Smooth muscle cell (in vitro differentiated cells): ENCODE data around the gene EFL1. TPM values are rescaled to one million over a fixed set of nuclear protein-coding genes. Genes with fewer than 3 reads are reported as not detected.
A peak's percentile ranks its signal among the peaks of the same experiment; 100 is the strongest.
"Not testable (repeated sequence)": the region's sequence is repeated elsewhere in the genome, so short reads cannot be mapped to it uniquely, and the experiment has no call there.

Experiments used
- DNase-seq: peaks from one replicate; lab custom pipeline; 2025; ENCODE audit not compliant: unreplicated experiment; lab: John Stamatoyannopoulos, UW
- H2AFZ ChIP-seq: fragments of 200-600 bp; sonication (generic); 2 replicates; pipeline ENCODE4 v1.6.0; 2016; ENCODE audit warnings: antibody characterized with exemption, low read depth, mild to moderate bottlenecking
- H3F3A ChIP-seq: fragments of 200-600 bp; sonication (generic); 2 replicates; pipeline ENCODE4 v1.6.0; 2017; ENCODE audit warnings: antibody characterized with exemption, low read depth
- H3K27ac ChIP-seq: fragments of 200-600 bp; sonication (generic); 2 replicates; pipeline ENCODE4 v1.5.1; 2016; ENCODE audit warnings: low read depth, mild to moderate bottlenecking
- H3K27me3 ChIP-seq: fragments of 200-600 bp; sonication (generic); 2 replicates; pipeline ENCODE4 v1.6.1; 2016; ENCODE audit warnings: low read depth, mild to moderate bottlenecking
- H3K36me3 ChIP-seq: fragments of 200-600 bp; sonication (generic); 2 replicates; pipeline ENCODE4 v1.5.1; 2016; ENCODE audit warnings: low read depth
- H3K4me1 ChIP-seq: fragments of 200-600 bp; sonication (generic); 2 replicates; pipeline ENCODE4 v1.5.1; 2016; ENCODE audit warnings: low read depth
- H3K4me2 ChIP-seq: fragments of 200-600 bp; sonication (generic); 2 replicates; pipeline ENCODE4 v1.6.0; 2016; ENCODE audit warnings: mild to moderate bottlenecking
- H3K4me3 ChIP-seq: fragments of 200-600 bp; sonication (generic); 2 replicates; pipeline ENCODE4 v1.5.1; 2016; ENCODE audit warnings: mild to moderate bottlenecking
- H3K79me2 ChIP-seq: fragments of 200-600 bp; sonication (generic); 2 replicates; pipeline ENCODE4 v1.6.0; 2016; ENCODE audit warnings: low read depth, mild to moderate bottlenecking
- H3K9ac ChIP-seq: fragments of 200-600 bp; sonication (generic); 2 replicates; pipeline ENCODE4 v1.6.0; 2016; ENCODE audit warnings: low read depth
- H3K9me3 ChIP-seq: fragments of 200-600 bp; sonication (generic); replicated peaks from 2 replicates; pipeline ENCODE4 v1.5.1; 2016; ENCODE audit warnings: low read depth
- H4K20me1 ChIP-seq: fragments of 200-600 bp; sonication (generic); 2 replicates; pipeline ENCODE4 v1.6.0; 2016; ENCODE audit warnings: low read depth
- CTCF ChIP-seq: fragments of 200-600 bp; sonication (generic); IDR thresholded peaks from 2 replicates; pipeline ENCODE4 v1.5.1; 2017; ENCODE audit warnings: borderline replicate concordance, mild to moderate bottlenecking, antibody characterized with exemption; ENCODE audit not compliant: insufficient read depth, poor library complexity, severe bottlenecking
- WGBS: methylation state at CpG from one replicate; pipeline ENCODE4 v1.1.7; 2016; ENCODE audit warnings: low lambda C conversion rate; 5-methylcytosine and 5-hydroxymethylcytosine counted together
- polyA plus RNA-seq: library from polyadenylated mRNA; unstranded; fragments of >200 nt; fragmentation: Nextera tagmentation; extraction: Ambion mirVana; gene quantifications from 2 replicates; pipeline ENCODE4 v1.2.1, GENCODE V29; 2016
- total RNA-seq: library from RNA; depleted of rRNA; stranded (reverse); fragments of >200 nt; gene quantifications from 2 replicates; pipeline ENCODE4 v1.2.3, GENCODE V29; 2014

EFL1 gene
- total and polyA plus RNA-seq, 2 experiments from 2014 or later = 4.5 to 12.8 TPM

GRCh38 chr15:82275410-82275809, 12.9 kb upstream of the EFL1 start:
- H3K36me3 ChIP-seq = no peaks in the 10 kb centered on the region
- no peak overlapping the region for H3K9ac ChIP-seq
- no peak for DNase-seq
- no peak for TF ChIP-seq CTCF
- peaks cover 6% of the 10 kb centered on the region for H3K27me3 ChIP-seq
- H2AFZ ChIP-seq = no peak overlapping the region
- no peaks in the 10 kb centered on the region for H3K79me2 ChIP-seq
- H3F3A ChIP-seq = no peaks in the 10 kb centered on the region
- no peaks in the 10 kb centered on the region for H3K4me1 ChIP-seq
- H4K20me1 ChIP-seq = no peaks in the 10 kb centered on the region
- no peak overlapping the region for H3K4me2 ChIP-seq
- no peaks in the 10 kb centered on the region for H3K9me3 ChIP-seq
- no peak overlapping the region for H3K27ac ChIP-seq
- H3K4me3 ChIP-seq = no peak overlapping the region

- DNase-seq = no peak
- H3K27ac ChIP-seq = no peak overlapping the region
- TF ChIP-seq CTCF = no peak
- H3F3A ChIP-seq = no peaks in the 10 kb centered on the region
- H3K4me3 ChIP-seq = no peak overlapping the region
- no peaks in the 10 kb centered on the region for H3K4me1 ChIP-seq
- H3K9me3 ChIP-seq = no peaks in the 10 kb centered on the region
- no peak overlapping the region for H3K9ac ChIP-seq
- no peaks in the 10 kb centered on the region for H3K36me3 ChIP-seq
- no peak overlapping the region for H3K4me2 ChIP-seq
- H2AFZ ChIP-seq = no peak overlapping the region
- H4K20me1 ChIP-seq = no peaks in the 10 kb centered on the region
- 84% methylated on average over 2 of the region's 2 CpGs for WGBS
- no peaks in the 10 kb centered on the region for H3K27me3 ChIP-seq
- no peaks in the 10 kb centered on the region for H3K79me2 ChIP-seq
Observed at GRCh38 chr15:82272154-82272553, 9.6 kb upstream of the EFL1 start.

GRCh38 chr15:82268454-82268853, 5.9 kb upstream of the EFL1 start:
- H3K4me2 ChIP-seq, H3F3A ChIP-seq, H4K20me1 ChIP-seq, DNase-seq, H3K79me2 ChIP-seq, H3K9ac ChIP-seq, H3K27me3 ChIP-seq, H3K36me3 ChIP-seq, H3K9me3 ChIP-seq, H3K27ac ChIP-seq, H3K4me1 ChIP-seq, H3K4me3 ChIP-seq, H2AFZ ChIP-seq: not testable (repeated sequence)
- WGBS = 77% methylated on average over 2 of the region's 2 CpGs

GRCh38 chr15:82267137-82267536, 4.6 kb upstream of the EFL1 start:
- not testable (repeated sequence) for H3K79me2 ChIP-seq, H3K4me2 ChIP-seq, H3K27ac ChIP-seq, H3K4me3 ChIP-seq, H3K4me1 ChIP-seq, H3F3A ChIP-seq, H4K20me1 ChIP-seq, H3K9ac ChIP-seq, H2AFZ ChIP-seq, H3K36me3 ChIP-seq, H3K27me3 ChIP-seq, DNase-seq, H3K9me3 ChIP-seq
- WGBS = 27% methylated on average over 2 of the region's 2 CpGs

- Histone ChIP-seq H3K4me3 (peak overlapping the region; percentile 97), H3K27ac (no peak overlapping the region), H3K79me2 (peaks cover 4% of the 10 kb centered on the region), H4K20me1 (no peaks in the 10 kb centered on the region), H3K9ac (peak overlapping the region; percentile 73), H3K27me3 (no peaks in the 10 kb centered on the region), H3K4me1 (peaks cover 15% of the 10 kb centered on the region), H2AFZ (peak overlapping the region; percentile 98), H3F3A (no peaks in the 10 kb centered on the region), H3K4me2 (peak overlapping the region; percentile 82), H3K9me3 (no peaks in the 10 kb centered on the region), H3K36me3 (no peaks in the 10 kb centered on the region)
- no peak for DNase-seq
- no peak for TF ChIP-seq CTCF
- WGBS = 25% methylated on average over 3 of the region's 3 CpGs
Observed at GRCh38 chr15:82263350-82263749, 816 bp upstream of the EFL1 start.

GRCh38 chr15:82261566-82262421, 740 bp downstream of the EFL1 start:
- H3K27ac ChIP-seq = peak overlapping the region; percentile 79
- H4K20me1 ChIP-seq, H3K27me3 ChIP-seq, DNase-seq, H3F3A ChIP-seq, H3K79me2 ChIP-seq, H3K36me3 ChIP-seq, H3K9me3 ChIP-seq: not testable (repeated sequence)
- H3K9ac ChIP-seq = peak overlapping the region; percentile 73
- peak overlapping the region; percentile 97 for H3K4me3 ChIP-seq
- 4% methylated on average over 19 of the region's 19 CpGs for WGBS
- H2AFZ ChIP-seq = peak overlapping the region; percentile 98
- peaks cover 15% of the 10 kb centered on the region for H3K4me1 ChIP-seq
- H3K4me2 ChIP-seq = peak overlapping the region; percentile 82
